Natural killer cell (primary cell): ENCODE data around the gene SHB. TPM values are rescaled to one million over a fixed set of nuclear protein-coding genes. Genes with fewer than 3 reads are reported as not detected.

Experiments used
- ATAC-seq, 3 donors: fragments of 150-1000 bp in 2 of 3; fragments of 200-7000 bp in 1 of 3; cut with Tn5 transposase; 1 replicate in 1 of 3; 2 replicates in 2 of 3; pipeline ENCODE4 v1.10.0; 2021; ENCODE audit warnings: mild to moderate bottlenecking in 2 of 3, moderate library complexity in 2 of 3
- DNase-seq, 2 donors: peaks; one replicate each; pipeline versions ENCODE4 v3.0.0 to v3.0.0-alpha.2; 2013 to 2021; ENCODE audit warnings: mixed read lengths in 1 of 2
- H3K27ac ChIP-seq: one replicate; pipeline ENCODE4 v1.5.1; 2013; ENCODE audit warnings: mild to moderate bottlenecking, low read length
- H3K27me3 ChIP-seq: one replicate; pipeline ENCODE4 v1.6.1; 2013; ENCODE audit warnings: low read length; ENCODE audit not compliant: control insufficient read depth, insufficient read depth
- H3K36me3 ChIP-seq: one replicate; pipeline ENCODE4 v1.6.1; 2013; ENCODE audit warnings: low read length; ENCODE audit not compliant: control insufficient read depth, insufficient read depth
- H3K4me1 ChIP-seq: one replicate; pipeline ENCODE4 v1.6.1; 2013; ENCODE audit warnings: low read length; ENCODE audit not compliant: control insufficient read depth, insufficient read depth
- H3K4me3 ChIP-seq: one replicate; pipeline ENCODE4 v1.5.1; 2013; ENCODE audit warnings: low read length
- H3K9me3 ChIP-seq: one replicate; pipeline ENCODE4 v1.6.1; 2013; ENCODE audit warnings: low read length; ENCODE audit not compliant: control insufficient read depth, insufficient read depth
- H3K27ac Mint-ChIP-seq, 2 donors: one replicate each; pipeline ENCODE4 v1.8.0; 2022; ENCODE audit warnings: mild to moderate bottlenecking in 2 of 2, mixed read lengths in 2 of 2, moderate library complexity in 1 of 2
- H3K27me3 Mint-ChIP-seq, 2 donors: one replicate each; pipeline ENCODE4 v1.8.0; 2022; ENCODE audit warnings: low read depth in 2 of 2, mixed read lengths in 2 of 2
- H3K36me3 Mint-ChIP-seq: one replicate; pipeline ENCODE4 v1.8.0; 2022; ENCODE audit warnings: mixed read lengths
- H3K4me1 Mint-ChIP-seq, 2 donors: one replicate each; pipeline ENCODE4 v1.8.0; 2022; ENCODE audit warnings: mixed read lengths in 2 of 2
- H3K4me3 Mint-ChIP-seq: one replicate; pipeline ENCODE4 v1.8.0; 2022; ENCODE audit warnings: mild to moderate bottlenecking, moderate library complexity, mixed read lengths
- H3K9me3 Mint-ChIP-seq, 2 donors: one replicate each; pipeline ENCODE4 v1.8.0; 2022; ENCODE audit warnings: mixed read lengths in 2 of 2
- WGBS: methylation state at CpG from one replicate; pipeline ENCODE4 v1.1.7; 2013; ENCODE audit warnings: missing lambda C conversion rate; ENCODE audit not compliant: insufficient coverage; 5-methylcytosine and 5-hydroxymethylcytosine counted together
- intact Hi-C: fragments of 100-400 bp; cut with micrococcal nuclease; formaldehyde crosslinking; loops from one replicate; pipeline ENCODE4 v1.14.2; 2022
- total RNA-seq, 4 donors: library from RNA; stranded (reverse); fragments of 120-200 nt in 1 of 4; gene quantifications; one replicate each; pipeline versions ENCODE4 v1.2.3 to v1.2.4, GENCODE V29; 2013 to 2022
- TF ChIP-seq, protein P1 (sequence below): fragments of 200-600 bp; IDR thresholded peaks from one replicate; pipeline ENCODE4 v1.8.0; 2022; ENCODE audit warnings: antibody characterized with exemption

Gene SHB
- total RNA-seq, 3 donors from 2014 or later (not counting 1 experiment from before 2014, with no cell fraction given), result 2.7 to 7.1 (median 2.9) TPM

DNA sequence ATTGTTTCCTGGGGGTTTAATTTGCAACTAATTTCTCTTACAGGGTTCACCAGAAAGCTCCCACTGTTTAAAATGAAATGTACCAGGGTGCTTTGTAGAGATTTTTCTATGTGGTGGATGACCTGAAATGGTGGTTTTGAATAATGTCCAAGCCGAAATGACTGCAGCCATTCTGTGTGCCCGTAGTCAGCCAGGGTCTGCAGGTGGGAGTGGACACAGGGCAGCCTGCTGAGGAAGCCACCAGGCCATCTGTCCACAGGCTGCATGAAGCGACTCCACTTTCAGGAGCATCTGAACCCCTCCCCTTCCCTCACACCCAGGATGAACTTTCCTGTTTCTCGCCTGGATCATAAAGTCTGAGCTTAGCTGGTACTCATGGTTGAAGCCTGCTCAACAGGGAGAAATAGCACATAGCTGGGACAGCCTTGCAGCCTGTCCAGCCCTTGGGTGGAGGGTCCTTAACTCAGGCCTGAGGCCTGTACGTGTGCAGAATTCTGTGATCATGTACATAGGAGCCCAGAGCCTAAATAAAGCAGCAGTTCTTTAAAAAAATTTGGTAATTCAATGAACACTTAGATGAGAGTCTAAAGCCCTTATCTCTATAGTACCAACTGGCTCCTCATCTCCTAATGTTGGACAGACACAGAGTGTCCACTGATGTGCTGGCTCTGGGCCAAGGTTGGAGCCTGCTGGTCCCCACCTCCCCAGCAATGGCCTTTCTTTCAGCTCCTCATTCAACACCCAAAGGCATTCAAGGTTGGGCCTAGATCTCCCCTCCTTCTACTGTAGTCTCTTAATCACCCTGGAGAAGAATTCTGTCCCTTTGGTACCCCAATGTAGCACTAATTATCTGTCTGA is 72.8 kb downstream of the SHB start:
- intact Hi-C loops, result no loop called here
- H3K36me3 Mint-ChIP-seq, result no peaks in the 10 kb centered on the region
- WGBS, result 93% methylated on average over 5 of the region's 5 CpGs

DNA sequence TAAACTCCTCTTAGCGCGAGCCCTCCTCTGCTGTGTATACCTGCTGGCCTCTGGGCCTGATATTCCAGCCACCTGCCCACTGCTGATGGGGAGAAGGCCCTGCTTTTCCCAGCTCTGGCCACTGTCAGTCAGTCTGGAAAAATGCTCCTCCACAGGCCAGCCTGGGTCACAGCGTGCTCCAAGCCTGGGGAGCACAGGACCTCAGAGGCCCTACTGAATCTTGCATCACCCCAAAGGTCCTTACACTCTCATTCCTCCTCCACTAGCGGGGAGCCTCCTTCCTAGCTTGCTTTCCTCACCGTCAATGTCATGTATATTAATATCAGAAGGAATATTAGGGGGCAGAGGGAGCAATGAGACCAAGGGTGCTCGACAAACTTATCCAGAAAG is 73.7 kb downstream of the SHB start:
- no peak overlapping the region for H3K4me3 ChIP-seq
- ATAC-seq, result no peak

More for the DNA sequence above, 72.8 kb downstream of the SHB start:
- H3K9me3 Mint-ChIP-seq, result no peaks in the 10 kb centered on the region
- H3K4me1 Mint-ChIP-seq, result peaks cover 24 to 49% of the 10 kb centered on the region in 2 donors
- no peaks in the 10 kb centered on the region for H3K9me3 ChIP-seq
- H3K4me3 ChIP-seq, result no peak overlapping the region
- no peaks in the 10 kb centered on the region for H3K36me3 ChIP-seq
- H3K27ac Mint-ChIP-seq, result peak overlapping the region in 1 of 2 donors; percentile 4
- DNase-seq, result no peak
- TF ChIP-seq, protein P1, sequence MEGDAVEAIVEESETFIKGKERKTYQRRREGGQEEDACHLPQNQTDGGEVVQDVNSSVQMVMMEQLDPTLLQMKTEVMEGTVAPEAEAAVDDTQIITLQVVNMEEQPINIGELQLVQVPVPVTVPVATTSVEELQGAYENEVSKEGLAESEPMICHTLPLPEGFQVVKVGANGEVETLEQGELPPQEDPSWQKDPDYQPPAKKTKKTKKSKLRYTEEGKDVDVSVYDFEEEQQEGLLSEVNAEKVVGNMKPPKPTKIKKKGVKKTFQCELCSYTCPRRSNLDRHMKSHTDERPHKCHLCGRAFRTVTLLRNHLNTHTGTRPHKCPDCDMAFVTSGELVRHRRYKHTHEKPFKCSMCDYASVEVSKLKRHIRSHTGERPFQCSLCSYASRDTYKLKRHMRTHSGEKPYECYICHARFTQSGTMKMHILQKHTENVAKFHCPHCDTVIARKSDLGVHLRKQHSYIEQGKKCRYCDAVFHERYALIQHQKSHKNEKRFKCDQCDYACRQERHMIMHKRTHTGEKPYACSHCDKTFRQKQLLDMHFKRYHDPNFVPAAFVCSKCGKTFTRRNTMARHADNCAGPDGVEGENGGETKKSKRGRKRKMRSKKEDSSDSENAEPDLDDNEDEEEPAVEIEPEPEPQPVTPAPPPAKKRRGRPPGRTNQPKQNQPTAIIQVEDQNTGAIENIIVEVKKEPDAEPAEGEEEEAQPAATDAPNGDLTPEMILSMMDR, result no peak
- H3K27me3 Mint-ChIP-seq, result peaks cover 0 to 5% of the 10 kb centered on the region in 2 donors
- no peak for ATAC-seq
- no peak overlapping the region for H3K27ac ChIP-seq
- peaks cover 20% of the 10 kb centered on the region for H3K4me1 ChIP-seq
- no peak overlapping the region for H3K4me3 Mint-ChIP-seq
- no peaks in the 10 kb centered on the region for H3K27me3 ChIP-seq

DNA sequence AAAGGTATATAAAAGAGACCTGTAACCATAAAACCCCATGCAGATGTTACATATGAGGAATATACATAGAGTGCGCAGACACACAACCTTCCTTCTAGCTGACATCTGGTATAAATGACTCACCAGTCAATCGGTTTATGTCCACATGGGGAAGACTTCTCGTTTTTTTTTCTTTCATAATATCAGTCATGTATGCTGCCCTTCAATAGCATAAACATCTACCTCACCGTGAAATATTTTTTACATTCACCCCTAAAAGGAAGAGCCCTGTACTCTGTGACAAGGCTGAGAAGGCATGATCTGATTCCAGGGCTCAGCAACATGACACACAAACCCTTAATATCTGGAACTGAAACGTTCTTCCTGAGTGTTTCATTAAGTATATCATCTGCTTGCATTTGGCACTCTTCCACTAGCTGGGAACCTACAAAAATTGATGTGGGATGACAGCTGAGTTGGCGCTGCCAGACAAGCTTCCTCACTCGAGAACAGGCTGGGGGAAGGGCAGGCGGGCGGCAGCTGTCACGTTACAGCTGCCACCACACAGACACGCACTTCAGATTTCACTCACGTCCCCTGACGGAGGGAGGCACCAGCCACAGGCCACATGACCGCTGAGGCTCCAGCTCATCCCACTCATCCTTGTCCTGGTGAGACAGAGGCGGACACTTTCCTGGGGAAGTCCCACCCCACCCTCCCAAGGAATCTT is 74.2 kb downstream of the SHB start:
- Mint-ChIP-seq H3K9me3 (no peaks in the 10 kb centered on the region), H3K27me3 (peaks cover 0 to 4% of the 10 kb centered on the region in 2 donors), H3K27ac (peak overlapping the region in 1 of 2 donors; percentile 72), H3K4me1 (peaks cover 24 to 47% of the 10 kb centered on the region in 2 donors), H3K36me3 (no peaks in the 10 kb centered on the region), H3K4me3 (peak overlapping the region; percentile 35)
- peaks cover 20% of the 10 kb centered on the region for H3K4me1 ChIP-seq
- no peaks in the 10 kb centered on the region for H3K9me3 ChIP-seq
- ATAC-seq (peak; percentile 65 to 78 (median 73)), DNase-seq (peak in 1 of 2 donors; percentile 33)
- TF ChIP-seq, protein P1, result no peak
- intact Hi-C loops, result no loop called here
- 13% methylated on average over 15 of the region's 15 CpGs for WGBS
- no peaks in the 10 kb centered on the region for H3K27me3 ChIP-seq
- peak overlapping the region; percentile 11 for H3K27ac ChIP-seq
- H3K36me3 ChIP-seq, result no peaks in the 10 kb centered on the region
- no peak overlapping the region for H3K4me3 ChIP-seq

More for the DNA sequence above, 73.7 kb downstream of the SHB start:
- H3K27ac Mint-ChIP-seq, result peak overlapping the region in 1 of 2 donors; percentile 72
- peak overlapping the region; percentile 11 for H3K27ac ChIP-seq
- DNase-seq, result no peak
- no peak overlapping the region for H3K4me3 Mint-ChIP-seq
- peaks cover 24 to 49% of the 10 kb centered on the region in 2 donors for H3K4me1 Mint-ChIP-seq
- no peaks in the 10 kb centered on the region for H3K9me3 Mint-ChIP-seq
- 75% methylated on average over 4 of the region's 6 CpGs for WGBS
- H3K27me3 Mint-ChIP-seq, result peaks cover 0 to 5% of the 10 kb centered on the region in 2 donors
- H3K36me3 Mint-ChIP-seq, result no peaks in the 10 kb centered on the region
- intact Hi-C loops, result no loop called here
- peaks cover 20% of the 10 kb centered on the region for H3K4me1 ChIP-seq
- TF ChIP-seq, protein P1, result no peak
- H3K27me3 ChIP-seq, result no peaks in the 10 kb centered on the region
- H3K9me3 ChIP-seq, result no peaks in the 10 kb centered on the region
- no peaks in the 10 kb centered on the region for H3K36me3 ChIP-seq
